SKM-1 treated with dmso at 0.1 percent for 144 hours (cell line): ENCODE results near the gene MVB12B.

ENCODE experiments used
- DNase-seq: peaks from one replicate; lab custom pipeline; 2025; ENCODE audit not compliant: unreplicated experiment; lab: John Stamatoyannopoulos, UW

Gene MVB12B

DNA sequence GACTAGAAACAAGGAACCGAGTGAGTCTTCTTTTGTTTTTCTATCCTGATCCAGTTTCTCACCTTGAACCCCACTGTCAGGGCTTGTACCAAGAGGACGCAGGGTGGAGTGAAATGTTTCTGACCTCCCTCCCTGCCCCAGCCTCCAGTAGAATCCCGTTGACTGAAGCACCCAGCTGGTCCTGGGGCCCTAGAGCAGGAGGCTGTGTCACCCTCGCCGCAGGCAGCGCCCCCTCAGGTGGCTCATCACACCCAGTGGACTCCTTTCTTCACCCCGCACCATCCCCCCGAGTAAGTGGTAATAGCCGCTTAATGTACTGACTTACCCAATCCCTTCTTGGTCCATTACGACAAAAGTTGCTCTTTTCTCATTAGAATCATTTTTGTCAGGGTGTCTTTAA, 53.8 kb downstream of the MVB12B start:
- no peak for DNase-seq

DNA sequence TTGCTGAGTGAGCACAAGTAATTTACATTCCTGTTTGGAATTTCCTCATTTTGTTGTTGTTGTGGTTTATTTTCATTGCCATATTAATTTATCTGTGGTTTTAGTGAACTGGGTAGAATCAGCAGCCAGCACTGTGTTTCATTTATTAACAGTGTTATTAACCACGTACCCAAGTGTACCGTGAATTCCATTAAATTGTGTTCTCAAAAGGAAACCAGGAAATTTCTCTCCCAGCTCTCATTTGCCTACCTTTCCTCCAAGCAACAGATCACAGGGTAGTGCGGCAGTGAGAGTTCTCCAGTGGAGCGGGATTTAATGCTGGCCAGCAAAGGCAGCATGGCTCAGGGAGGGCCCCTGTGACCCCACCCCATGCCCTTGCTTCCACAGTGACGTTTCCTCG, 54.6 kb downstream of the MVB12B start:
- no peak for DNase-seq

DNA sequence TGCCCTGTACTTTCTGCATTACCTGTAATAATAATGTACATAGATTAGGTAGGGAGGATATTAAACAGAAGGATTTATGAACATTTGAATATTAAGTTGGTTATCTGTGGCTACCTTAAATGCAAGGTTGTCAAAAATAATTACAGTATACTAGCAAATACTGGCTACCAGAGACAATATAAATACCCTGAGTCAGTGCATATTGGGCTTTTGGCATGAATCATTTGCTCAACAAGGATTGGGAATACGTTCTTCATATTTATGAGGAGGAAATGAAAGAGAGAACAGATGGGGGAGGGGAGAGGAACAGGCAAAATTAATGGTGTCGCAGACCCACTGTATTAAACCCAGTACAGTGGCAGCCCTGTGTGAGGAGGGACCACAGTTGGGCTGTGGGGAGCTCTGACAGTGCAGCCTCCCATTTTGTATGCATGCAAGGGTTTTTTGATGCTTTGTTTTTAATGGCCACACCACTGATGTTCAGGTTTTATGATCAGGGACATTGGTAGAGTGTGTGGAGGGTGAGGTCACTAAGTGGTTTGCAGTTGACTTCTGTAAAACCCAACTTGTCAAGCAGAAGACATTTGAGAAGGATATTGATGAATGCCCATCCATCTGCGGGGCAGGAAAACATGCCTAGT, 56.9 kb downstream of the MVB12B start:
- DNase-seq = no peak

DNA sequence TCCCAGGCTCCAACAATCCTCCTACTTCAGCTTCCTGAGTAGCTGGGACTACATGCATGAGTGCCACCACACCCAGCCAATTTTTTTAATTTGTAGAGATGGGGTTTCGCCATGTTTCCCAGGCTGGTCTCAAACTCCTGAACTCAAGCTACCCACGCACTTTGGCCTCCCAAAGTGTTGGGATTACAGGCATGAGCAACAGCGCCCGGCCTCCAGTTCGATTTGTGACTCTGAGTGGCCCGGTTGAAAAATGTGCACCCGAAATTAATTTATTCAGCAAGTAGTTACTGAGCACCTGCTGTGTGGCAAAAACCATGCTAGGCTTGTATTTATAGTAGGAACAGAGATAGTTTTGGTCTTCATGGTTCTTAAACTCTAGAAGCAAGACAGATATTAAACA, 58.3 kb downstream of the MVB12B start:
- no peak for DNase-seq

DNA sequence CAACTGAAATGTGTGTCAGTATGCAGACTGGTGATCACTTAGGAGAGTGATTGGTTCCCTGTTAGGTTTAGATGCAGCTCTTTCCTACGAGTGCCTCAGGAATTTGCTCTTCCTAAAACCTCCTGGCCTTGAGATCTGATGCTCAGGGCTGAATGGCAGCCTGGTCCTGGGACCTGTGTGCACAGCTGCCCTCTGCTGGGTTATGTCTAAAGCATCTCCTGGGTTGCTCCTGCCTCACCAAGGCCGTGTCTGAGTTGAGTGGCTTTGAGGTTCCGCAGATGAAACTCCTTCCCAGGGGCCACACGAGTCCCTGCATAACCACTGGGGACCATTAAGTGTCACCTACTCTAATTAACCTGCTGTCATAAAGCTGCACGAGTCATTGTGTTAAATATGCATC, 59.5 kb downstream of the MVB12B start:
- no peak for DNase-seq

DNA sequence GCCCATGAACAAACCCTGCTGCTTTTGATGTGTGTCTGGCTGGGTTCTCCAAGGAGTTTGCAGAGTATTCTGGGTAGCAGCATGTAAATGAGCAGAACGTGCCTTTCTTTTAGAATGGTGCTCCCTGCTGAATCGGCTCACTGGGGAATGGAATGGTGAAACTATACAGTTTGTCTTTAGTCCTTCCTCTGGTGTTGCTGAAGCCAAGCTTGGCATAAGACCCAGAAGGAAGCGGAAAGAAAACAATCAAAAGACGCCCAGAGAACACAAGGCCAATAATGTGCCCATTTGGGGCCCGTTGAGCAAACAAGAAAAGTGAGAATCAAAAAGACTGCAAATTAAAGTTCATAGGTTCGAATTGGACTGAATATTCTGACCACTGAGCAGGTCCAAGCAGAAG, 60.1 kb downstream of the MVB12B start:
- no peak for DNase-seq

DNA sequence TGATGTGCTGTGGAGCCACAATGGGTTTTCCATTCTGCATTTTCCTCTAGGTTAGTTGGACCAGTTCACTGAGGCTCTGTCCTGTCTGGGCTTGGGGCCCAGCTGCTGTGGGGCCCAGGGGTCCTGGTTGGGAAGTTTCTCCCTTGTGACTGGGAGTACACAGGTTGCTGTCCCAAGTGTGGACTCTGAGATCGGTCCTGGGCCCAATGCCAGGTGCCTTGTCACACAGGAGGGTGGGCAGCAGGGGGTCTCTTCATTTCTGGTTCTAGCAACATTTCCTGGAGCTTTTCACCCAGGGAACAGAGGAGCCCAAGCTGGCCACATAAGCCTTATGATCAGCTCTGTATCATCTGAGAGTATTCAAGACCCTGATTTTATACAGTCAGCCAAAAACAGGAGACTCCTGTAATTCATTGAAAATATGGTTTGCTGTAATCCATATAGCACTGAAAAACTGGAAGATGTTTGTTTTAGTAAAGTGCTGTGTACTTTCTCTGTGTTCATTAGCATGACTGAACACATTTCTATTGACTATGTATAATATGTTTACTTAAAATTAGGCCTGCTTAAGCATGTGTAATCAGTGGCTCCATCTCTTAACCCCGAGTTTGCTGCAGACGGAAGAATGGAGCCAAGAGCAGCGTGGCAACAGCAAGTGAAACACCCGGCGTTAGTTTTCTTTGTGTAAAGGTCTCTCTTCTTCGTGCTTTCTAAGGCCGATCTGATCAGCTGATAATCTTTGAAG, 62.5 kb downstream of the MVB12B start:
- no peak for DNase-seq

DNA sequence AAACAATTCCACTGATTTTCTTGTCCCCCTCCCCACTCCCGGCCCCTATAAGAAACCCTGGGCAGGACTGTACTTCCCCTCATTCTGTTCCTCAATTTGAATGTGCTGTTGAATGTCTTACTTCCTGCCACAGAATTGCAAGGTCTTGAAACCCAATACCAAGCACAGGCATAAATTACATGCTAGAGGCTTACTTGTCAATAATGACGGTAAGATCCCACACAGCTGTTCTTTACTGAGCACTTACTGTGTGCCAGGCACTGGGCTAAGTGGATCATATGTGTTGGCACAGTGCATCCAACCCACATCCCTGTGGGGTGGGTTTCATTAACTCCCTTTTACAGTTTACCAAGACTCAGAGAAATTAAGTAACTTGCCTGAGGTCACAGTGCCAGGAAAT, 63.4 kb downstream of the MVB12B start:
- peak; percentile 83 for DNase-seq

DNA sequence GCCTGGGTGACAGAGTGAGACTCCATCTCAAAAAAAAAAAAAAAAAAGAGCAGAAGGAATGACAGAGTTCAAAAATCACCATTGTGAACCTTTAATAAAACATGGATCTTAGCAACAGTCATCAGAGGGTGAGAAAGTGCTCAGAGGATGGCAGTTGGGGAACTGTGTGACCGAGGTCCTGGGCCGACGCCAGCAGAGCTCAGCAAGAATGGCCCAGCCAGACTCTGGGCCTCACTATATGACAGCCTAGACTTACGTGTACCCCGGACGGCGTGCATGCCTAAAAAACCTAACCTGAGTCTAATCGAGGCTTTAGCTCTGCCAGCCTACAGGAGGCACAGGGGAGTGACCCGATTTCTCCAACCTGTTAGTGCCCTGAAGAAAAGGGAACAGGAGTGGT, 64.3 kb downstream of the MVB12B start:
- DNase-seq = no peak

DNA sequence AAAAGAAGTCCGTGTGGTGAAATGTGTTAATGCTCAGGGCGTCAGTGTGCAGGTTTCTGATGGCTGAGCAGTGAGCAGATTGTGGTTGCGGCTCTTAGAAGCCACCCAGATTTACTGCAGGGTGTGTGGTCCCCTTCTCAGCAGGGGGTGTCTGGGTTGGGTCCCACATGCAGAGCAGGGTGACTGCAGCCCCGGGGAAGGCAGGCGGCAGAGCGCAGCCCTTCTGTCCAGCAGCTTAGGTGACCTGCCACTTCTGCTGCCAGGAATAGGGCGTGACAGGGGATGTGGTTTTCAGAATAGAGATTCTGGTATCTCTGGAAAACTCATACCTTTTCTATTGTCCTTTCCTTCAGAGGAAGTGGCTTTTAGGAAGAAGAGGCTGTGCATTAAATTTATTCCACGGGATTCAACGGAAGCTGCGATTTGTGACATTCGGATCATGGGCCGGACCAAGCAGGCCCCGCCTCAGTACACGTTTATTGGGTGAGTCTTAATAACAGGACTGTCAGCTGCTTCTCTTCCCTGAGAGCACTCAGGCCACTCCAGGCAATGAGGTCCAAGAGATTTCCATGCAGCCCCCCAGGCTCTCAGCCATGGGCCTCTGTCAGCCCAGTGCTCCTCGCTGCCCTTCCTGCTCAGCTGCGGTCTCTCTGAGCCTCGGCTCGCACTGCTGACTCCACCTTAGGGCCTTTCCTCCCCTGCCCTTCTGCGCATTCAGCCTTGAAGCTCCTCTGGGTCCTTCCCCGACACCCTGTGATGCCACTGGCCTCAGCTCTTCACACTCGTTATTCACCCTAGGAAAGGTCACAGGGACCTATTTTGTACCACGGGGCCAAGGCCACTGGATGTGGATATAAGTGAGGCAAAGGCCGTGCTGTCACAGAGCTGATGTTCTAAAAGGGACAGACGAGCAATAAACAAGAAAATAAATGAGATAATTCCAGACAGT, 65.4 kb downstream of the MVB12B start:
- DNase-seq = no peak

DNA sequence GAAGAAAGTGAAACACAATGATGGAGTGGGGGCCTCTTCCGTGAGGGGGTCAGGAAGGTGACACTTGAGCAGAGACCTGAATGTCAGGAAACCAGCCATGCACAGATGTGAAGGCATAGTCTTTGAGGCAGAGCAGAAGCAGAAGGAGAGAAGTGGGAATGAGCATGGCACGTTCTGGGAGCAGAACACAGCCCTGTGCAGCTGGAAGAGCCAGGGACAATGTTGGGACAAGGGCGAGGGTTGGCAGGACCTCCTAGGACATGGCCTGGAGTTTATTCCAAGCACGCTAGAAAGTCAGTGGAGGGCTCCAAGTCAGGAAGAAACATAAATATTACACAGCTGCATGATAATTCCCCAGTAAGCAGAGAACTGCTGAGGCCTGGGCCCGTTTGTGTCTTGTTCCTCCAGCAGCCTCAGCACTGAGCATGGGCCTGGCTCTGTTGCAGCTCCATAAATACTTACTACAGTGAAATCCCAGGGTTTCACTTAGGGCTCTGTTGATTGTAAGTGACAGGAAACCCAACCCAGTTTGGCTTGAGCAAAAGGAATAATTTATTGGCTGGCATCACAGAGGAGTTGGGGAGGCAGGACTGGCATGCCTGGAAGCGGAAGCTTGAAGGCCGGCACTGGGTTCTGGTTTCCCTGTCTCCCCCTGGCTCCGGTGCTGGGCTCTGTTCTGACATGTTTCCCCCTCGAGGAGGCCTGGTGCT, 66.2 kb downstream of the MVB12B start:
- DNase-seq = no peak

DNA sequence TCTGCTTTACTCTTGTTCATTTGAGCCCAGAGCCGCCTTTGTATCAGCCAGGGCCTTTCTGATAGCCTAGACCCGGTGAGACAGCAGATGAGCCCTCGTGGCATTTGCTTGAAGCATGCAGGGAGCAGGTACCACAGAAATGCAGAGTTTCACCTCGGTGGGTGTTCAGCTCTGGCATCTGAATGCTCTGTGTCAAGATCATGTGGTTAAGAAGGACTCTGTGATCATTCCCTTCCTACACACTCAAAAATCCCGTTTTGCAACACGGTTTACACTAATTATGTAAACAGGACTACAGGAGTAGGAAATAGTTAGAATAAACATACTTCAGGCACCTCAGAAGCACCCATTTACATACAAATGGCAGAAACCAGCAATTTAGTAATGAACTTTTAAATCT, 67.2 kb downstream of the MVB12B start:
- no peak for DNase-seq

DNA sequence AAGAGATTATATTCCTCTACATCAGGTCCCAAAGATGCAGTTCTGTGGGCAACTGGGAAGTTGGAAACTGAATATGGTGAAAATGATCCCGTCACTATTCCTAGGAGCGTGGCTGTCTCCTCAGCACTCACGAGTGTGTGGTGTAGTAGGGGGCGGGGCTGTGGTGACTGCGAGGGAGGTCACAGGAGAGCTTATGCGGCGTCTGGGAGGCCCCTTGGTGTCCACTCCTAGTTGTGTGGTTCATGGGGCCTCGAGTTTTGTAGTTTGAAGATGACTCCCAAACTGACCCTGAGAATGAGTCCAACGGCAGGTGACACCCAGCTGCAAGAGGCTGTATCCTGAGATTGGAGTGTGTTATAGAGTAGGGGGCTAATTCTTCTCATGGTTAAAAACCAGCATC, 68.2 kb downstream of the MVB12B start:
- DNase-seq = no peak

DNA sequence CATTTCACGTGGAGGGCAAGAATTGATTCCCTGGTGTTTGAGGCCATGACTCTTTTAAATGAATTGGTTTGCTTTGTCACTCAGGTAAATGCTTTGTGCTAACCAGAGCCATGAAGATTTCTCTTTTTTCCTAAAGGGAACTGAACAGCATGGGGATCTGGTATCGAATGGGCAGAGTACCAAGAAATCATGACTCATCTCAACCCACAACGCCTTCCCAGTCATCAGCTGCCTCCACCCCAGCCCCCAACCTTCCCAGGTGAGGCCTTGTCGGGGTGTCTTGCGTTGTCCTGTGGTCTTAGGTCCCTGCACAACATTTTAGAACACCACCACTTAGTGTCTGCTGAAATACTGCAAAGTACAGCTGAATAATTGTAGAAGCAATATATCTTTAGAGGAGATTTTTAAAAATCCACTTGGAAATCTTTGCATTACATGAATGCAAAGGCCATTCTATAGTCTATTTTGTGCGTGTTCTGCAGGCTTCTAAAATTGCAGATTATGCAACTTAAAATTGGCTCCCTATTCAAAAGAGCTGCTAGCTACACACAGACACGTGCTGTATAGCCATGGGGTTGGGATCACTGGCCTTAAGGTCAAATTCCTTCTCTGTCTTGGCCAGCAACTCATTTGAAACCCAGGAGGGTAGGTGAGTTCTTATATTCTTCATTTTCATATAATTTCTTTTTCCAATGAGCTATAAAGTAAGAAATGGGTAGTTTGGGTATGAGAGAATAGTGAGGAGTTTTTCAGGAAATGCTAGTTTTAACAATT, 69.0 kb downstream of the MVB12B start:
- no peak for DNase-seq

DNA sequence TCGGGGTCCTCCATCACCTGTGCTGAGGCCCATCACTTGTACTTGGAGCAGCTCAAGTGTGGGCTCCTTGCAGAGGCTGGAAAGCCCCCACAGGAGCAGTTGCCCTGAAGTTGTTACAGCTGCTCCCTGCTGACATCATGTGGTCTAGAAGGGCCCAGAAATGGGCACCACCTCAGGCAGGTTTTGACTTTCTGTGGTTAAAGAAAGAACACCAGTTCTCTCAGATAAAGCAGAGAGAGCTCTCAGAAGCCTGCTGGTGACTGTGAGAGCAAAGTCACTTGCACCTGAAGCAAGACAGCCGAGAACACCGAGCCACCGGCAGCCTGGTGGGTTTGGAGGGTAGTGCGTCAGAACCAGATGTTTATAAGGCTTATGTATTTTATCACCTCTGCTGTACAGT, 70.4 kb downstream of the MVB12B start:
- no peak for DNase-seq

DNA sequence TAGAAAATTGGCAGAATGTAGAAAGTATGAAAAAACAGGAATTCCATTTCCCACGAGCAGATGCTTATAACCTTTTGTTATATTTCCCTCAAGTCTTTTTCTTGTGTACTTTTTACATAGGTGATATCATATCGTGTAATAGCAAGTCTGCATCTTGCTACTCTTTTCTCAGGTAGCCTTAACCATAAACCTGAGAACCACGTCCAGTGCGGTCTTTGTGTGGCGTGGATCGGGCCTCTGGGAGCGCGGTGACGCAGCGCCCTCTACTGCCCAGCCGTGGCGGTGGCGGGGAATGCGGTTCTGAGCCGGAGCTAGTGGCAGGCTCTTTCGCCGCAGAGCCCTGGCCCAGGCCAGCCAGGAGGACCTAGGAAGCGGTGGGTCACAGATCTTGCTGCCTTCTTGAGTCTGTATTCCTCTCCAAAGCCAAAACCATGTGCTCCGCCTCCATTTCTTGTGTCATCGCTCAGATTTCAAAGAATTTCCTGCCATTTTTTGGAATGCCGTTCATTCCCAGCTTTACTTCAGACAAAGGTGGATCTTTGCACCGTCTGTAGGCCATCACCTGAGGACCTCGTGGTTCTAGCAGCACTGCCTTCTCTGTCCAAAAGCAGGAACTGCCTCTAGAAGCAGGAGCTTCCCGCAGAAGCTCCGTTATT, 71.9 kb downstream of the MVB12B start:
- DNase-seq = peak; percentile 6

DNA sequence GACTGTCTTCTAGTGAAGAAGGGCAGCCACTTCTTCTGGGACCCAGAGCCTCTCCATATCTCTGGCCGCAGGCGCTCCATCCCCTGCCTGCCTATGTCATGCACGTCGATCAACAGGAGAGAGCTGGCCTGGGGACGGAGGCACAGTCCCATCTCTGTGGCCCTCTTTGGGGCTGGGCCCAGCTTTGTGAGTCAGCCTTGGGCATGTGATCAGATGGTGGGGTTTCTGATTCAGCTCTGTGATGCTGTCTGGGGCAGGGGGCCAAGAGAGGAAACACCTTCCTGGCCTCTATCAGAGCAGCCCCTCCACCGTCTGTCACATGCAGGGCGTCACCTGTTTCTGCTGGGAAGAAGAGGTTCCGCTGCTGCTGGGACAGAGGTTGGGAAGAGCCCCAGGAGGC, 72.6 kb downstream of the MVB12B start:
- no peak for DNase-seq

DNA sequence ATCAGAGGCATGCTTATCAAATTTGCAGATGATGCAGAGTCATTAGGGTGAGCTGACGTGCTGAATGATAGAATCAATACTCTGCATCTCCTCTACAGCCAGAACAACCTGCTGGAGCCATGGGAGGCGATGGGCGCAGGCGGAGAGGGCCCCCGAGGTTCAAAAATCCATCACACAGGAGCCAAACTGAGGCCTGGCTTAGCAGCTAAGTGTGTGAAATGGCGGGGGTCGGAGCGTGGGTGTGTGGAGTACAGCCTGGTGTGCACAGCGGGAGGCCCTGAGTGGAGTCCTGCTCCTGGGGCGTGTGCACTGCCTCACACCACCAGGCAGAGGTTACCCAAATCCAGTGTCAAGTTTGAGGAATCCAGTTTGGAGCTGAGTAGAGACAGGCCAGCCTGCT, 73.2 kb downstream of the MVB12B start:
- no peak for DNase-seq

DNA sequence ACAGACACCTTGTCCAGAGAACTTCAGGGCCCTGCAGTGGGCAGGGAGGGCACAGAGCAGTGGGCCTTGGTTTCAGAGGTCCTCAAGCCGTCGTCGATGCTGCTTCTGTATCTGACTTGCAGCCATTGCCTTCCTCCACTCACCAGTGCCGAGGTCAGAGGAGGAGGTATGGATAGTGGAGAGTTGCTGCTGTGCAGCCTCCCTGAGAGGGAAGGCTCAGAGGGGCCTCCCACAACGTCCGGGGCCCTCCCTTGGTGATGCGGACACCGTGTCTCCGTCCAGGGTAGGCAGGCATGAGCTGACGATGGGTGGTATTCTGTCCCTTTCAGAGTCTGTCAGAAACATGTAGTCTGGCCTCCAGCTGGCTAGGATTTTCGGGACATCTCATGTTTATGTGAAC, 73.9 kb downstream of the MVB12B start:
- no peak for DNase-seq

DNA sequence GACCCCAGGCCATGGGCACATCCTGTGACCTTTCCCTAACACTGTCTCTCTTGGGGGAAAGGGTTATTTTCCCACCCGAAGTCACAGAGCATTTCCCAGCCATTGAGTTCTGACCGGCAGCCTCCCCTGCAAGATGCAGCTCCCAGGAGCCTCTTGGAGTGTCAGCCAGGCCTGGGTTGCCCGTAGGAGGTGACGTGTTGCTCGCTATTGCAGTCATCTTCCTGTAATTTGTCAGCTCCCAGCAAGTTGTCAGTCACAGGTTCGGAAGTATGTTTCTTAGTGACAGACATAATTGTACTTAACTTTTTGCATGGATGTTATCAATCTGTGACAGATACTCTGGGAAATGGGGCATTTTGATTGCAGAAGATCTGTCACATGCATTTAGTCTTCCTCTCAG, 74.5 kb downstream of the MVB12B start:
- no peak for DNase-seq
